A549 (cell line): ENCODE data around the gene FAM151A.

Source experiments
- CHD4 ChIP-seq: fragments of 200-600 bp; sonication (generic); IDR thresholded peaks from 2 replicates; pipeline ENCODE4 v1.6.1; 2016; ENCODE audit warnings: antibody characterized with exemption, mild to moderate bottlenecking, borderline replicate concordance
- ZNF302 ChIP-seq: fragments of 250-450 bp; sonication (Bioruptor Pico); IDR thresholded peaks from 2 replicates; pipeline ENCODE4 v1.9.0; 2021; ENCODE audit warnings: inconsistent platforms, mild to moderate bottlenecking, moderate library complexity
- TF ChIP-seq, protein P1 (sequence below): IDR thresholded peaks from 2 replicates; pipeline ENCODE4 v1.6.1; 2012
- TF ChIP-seq, protein P2 (sequence below): fragments of >200 bp; sonication (Bioruptor Twin); formaldehyde crosslinking; IDR thresholded peaks from 3 replicates; pipeline ENCODE4 v1.5.1; 2016

- TF ChIP-seq, protein P1, sequence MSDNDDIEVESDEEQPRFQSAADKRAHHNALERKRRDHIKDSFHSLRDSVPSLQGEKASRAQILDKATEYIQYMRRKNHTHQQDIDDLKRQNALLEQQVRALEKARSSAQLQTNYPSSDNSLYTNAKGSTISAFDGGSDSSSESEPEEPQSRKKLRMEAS = no peak
- TF ChIP-seq CHD4 (no peak), ZNF302 (CRISPR knock-in tag) (no peak)
- TF ChIP-seq, protein P2, sequence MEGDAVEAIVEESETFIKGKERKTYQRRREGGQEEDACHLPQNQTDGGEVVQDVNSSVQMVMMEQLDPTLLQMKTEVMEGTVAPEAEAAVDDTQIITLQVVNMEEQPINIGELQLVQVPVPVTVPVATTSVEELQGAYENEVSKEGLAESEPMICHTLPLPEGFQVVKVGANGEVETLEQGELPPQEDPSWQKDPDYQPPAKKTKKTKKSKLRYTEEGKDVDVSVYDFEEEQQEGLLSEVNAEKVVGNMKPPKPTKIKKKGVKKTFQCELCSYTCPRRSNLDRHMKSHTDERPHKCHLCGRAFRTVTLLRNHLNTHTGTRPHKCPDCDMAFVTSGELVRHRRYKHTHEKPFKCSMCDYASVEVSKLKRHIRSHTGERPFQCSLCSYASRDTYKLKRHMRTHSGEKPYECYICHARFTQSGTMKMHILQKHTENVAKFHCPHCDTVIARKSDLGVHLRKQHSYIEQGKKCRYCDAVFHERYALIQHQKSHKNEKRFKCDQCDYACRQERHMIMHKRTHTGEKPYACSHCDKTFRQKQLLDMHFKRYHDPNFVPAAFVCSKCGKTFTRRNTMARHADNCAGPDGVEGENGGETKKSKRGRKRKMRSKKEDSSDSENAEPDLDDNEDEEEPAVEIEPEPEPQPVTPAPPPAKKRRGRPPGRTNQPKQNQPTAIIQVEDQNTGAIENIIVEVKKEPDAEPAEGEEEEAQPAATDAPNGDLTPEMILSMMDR = no peak
Measured at GRCh38 chr1:54581621-54582035, 41.7 kb downstream of the FAM151A start.
